SKM-1 (cell line): ENCODE measurements around the gene PSEN2.
"Not testable (repeated sequence)": the region's sequence is repeated elsewhere in the genome, so short reads cannot be mapped to it uniquely, and the experiment has no call there.

ENCODE experiments used
- DNase-seq: peaks from one replicate; lab custom pipeline; 2025; ENCODE audit not compliant: unreplicated experiment; lab: John Stamatoyannopoulos, UW

Gene PSEN2

GRCh38 chr1:226908913-226909312 lies 38.5 kb downstream of the PSEN2 start:
- no peak for DNase-seq

DNA sequence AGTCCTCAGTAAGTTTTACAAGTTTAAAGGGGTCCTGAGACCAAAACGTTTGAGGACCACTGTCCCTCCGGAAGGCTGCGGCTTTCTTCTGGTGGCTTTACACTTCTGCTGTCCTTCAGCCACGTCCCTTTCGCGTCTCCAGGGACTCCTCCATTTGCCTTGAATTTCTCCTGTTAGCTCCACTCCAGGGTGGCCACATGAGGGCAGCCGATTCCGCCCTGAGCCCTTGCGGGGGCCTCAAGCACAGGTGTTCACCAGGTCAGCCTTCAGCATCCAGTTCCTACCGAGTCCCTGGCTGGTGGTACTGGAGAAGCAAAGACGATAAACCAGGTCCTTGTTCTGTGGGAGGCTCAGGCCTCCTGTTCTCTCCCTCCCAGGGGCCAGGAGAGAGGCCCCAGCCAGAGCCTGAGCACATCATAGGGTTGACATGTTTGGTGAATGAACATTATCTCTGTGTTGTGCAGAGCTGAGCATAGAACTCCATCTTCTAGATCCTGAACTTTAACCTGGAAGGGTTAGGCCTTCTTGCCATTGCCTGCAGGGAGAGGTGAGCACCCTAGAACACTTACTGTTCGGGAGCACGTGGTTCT lies 42.3 kb downstream of the PSEN2 start:
- DNase-seq, result no peak

DNA sequence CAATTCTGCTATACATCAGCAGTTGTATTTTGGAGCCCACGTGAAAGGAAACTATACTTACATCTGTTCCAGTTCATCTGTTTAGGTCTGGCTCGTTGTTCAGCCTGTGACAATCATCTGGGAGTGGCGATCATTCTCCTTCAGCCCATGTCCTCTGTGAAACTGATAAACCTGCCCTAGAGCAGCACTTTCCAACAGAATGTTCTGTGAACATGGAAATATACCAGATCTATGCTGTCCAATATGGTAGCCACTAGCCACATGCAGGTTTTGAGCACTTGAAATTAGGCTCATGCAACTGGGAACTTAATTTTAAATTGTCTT lies 45.2 kb downstream of the PSEN2 start:
- DNase-seq, result no peak

- no peak for DNase-seq
Observed at GRCh38 chr1:226916497-226916896, 46.1 kb downstream of the PSEN2 start.

DNA sequence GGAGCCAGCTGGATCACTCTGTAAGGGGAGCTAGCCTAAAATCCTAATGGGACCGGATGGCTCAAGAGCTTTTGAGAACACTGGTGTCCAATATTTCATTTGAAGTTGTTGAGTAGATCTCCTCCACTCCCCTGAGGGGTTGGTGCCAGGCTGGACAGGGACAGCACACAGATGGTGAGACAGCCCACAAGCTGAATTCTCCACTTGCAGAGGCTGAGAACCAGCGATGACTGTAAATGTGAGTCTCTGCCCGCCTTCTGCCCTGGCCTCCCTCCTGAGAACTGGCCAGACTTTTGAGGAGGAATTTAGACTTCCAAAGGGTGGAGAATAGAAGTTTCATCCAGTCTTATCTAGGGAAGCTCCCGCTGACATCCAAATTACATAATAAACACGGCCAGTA lies 49.2 kb downstream of the PSEN2 start:
- DNase-seq, result no peak

DNA sequence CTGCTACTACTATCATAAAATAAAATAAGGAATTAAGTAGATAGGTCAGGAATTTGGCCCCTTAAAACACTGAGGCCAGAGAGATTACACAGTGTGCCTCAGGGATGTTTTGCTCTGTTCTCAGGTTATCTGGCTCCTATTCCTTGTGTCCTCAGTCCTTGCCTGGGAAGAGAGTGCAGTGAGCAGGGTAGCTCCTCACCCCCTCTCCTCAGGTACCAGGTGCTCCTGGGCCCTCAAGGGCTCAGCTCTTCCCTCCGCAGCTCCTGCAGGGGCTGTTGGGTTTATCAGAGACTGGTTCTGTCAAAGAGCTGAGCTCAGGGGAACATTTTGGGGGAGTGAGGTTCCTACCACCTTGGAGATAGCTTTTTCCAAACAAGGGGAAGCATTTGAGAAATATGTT lies 49.6 kb downstream of the PSEN2 start:
- no peak for DNase-seq

DNA sequence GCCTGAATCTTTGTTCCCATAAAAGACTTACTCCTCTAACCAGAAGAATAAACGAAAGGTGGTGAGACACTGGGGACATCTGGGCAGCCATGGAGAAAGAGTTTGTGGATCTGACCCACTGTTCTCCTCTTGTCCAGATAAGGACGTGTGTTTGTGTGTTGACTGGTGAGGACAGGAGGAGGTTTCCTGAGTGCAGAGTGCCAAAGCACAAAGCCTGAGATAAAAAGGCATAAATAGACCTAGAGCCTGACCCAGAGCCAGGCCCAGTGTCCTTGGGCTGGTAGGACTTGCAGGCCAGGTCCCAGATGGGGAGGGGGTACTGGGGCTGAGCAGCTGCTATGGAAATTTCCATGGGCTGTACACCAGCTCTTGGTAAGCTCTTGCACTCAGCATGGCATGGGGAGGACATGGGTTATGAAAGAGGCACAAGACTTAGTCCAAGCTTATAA lies 50.1 kb downstream of the PSEN2 start:
- DNase-seq, result no peak

DNA sequence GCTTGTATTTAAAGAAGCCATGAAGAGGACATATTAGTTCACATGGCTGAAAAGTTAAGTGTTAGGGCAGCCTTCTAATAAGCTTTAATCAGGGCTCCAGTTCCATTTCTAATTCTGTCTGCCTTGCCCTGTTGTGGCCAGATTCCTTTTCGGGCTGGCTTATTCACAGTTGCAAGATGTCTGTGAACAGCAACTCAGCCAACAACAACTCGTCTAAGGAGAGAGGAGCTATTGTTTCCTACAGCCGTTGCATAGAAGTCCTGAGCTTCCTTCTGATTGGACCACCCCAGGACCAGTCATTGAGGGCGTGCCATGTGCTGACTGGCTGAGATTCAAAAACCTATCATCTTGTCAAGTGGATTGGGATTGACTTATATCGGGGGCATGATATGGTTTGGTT lies 51.1 kb downstream of the PSEN2 start:
- no peak for DNase-seq

DNA sequence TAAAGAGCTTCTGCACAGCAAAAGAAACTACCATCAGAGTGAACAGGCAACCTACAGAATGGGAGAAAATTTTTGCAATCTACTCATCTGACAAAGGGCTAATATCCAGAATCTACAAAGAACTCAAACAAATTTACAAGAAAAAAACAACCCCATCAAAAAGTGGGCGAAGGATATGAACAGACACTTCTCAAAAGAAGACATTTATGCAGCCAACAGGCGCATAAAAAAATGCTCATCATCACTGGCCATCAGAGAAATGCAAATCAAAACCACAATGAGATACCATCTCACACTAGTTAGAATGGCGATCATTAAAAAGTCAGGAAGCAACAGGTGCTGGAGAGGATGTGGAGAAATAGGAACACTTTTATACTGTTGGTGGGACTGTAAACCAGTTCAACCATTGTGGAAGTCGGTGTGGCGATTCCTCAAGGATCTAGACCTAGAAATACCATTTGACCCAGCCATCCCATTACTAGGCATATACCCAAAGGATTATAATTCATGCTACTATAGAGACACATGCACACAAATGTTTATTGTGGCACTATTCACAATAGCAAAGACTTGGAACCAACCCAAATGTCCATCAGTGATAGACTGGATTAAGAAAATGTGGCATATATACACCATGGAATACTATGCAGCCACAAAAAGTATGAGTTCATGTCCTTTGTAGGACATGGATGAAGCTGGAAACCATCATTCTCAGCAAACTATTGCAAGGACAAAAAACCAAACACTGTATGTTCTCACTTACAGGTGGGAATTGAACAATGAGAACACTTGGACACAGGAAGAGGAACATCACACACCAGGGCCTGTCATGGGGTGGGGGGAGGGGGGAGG lies 59.1 kb downstream of the PSEN2 start:
- not testable (repeated sequence) for DNase-seq

DNA sequence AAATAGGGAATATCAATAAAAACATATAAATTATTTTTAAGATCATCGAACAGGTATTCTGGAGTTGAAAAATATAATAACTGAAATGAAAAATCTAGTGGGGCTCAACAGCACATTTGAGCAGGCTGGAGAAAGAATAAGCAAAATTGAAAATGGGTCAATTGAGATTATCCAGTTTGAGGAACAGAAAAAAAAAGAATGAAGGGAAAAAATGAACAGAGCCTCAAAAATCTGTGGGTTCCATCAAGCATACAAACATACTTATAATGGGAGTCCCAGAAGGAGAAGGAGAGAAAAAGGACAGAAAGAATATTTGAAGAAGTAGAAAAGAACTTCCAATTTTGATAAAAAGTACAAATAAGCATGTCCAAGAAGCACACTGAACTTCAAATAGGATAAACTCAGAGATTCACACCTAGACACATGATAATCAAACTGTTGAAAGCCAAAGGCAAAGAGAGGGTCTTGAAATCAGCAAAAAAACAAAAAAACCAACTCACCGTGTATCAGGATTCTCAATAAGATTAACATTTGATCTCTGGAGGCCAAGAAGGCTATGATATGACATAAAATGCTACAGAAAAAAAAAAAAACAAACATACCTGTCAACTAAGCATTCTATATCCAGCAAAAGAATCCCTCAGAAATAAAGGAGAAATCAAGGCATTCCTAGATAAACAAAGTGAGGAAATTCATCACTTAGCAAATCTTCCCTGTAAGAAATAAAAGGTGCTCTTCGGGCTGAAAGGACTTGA lies 64.2 kb downstream of the PSEN2 start:
- DNase-seq, result no peak

DNA sequence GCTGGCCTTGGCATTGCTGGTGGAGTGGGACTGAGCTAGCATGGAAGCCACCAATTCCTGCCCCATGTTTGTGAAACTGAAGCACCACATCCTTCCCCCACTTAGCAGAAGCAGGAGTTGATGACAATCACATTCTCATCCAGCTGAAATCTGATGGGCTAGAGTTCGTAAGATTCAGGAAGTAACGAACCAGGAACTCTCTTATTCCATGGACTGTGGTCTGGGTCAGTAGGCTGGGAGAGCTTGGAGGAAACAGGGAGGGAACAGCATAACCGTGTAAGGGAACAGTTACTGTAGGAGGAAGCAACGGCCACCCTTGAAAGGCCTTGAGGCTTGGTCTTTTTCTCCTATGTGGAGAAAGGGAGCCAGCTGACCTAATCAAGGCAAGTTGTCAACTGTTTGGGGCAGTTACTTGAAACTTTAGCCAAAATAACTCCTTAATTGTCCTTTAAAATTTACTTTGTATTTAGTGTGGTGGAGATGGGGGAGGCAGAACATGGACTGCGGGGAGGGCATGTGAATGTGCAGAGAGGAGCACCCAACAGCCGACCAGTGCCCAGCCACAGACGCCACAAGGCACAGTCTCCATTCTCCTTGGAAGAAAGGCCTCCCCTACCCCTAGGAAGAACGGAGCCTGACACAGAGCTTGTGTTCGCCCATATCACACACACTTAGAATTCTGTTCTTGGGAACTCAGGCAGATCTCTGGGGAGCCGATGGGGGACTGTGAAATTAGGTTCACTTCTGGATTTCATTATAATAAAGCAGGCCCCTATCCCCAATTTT lies 67.7 kb downstream of the PSEN2 start:
- DNase-seq, result no peak

- peak; percentile 81 for DNase-seq
Observed at GRCh38 chr1:226938903-226939437, 68.6 kb downstream of the PSEN2 start.

DNA sequence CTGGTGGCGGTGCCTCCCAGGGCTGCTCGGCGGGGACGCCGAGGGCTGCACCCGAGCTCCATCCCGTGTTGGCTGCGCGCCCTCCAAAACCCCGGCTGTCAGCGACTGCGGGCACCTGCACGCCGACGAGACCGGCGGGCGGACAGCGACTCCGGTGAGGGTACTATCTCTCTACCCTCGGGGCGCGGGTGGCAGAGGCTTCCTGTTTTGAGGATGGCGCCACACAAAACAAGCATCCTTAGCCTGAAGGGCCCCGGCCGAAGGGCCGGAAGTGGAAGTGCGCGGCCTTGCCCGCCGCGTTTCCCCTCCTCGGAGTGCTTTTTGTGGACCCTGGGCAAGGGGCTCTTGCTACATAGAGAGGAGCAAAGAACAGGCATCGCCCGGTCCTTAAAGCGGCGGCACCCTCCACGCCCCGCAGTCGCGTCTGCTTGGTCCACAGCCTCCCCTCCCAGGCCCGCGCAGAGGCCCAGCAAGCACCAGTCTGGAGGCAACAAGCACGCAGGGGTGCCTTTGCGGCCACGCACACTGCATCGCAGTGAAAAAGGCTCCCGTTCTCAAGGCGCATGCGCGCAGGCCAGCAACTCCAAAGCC lies 69.1 kb downstream of the PSEN2 start:
- peak; percentile 92 for DNase-seq

GRCh38 chr1:226940029-226940805 lies 69.8 kb downstream of the PSEN2 start, which contains the start of gene COQ8A:
Gene COQ8A, plus strand, starts transcription at chr1:226940294. Its CDS starts 21,092 bp downstream, at chr1:226961386.
- peak; percentile 100 for DNase-seq

- no peak for DNase-seq
Observed at GRCh38 chr1:226940806-226941067, 70.3 kb downstream of the PSEN2 start.

- no peak for DNase-seq
Observed at GRCh38 chr1:226942392-226942791, 72.0 kb downstream of the PSEN2 start.

GRCh38 chr1:226943156-226943555 lies 72.7 kb downstream of the PSEN2 start:
- DNase-seq, result no peak

DNA sequence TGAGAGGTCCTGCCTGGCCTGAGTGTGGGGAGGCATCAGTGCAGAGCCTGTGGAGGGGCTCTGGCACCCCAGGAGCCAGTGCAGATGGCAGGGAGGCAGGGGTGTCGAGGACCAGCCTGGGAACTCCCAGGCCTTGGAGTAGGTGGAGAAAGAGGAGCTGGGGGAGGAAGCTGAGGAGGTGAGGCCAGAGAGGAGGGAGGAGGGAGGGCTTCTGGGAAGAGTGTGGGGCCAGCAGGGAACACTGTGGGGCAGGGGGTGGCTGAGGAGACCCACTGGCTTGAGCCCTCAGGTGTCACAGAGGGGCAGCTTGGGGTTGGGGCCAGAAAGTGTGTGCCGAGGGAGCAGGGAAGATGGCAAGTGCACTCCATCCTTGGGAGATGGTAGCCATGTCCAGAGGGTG lies 73.5 kb downstream of the PSEN2 start:
- DNase-seq, result no peak

- DNase-seq, result no peak
Observed at GRCh38 chr1:226945106-226945857, 74.9 kb downstream of the PSEN2 start.
